IPS-18a (cell line): ENCODE results near the gene NRK.
"Not testable (repeated sequence)": the region's sequence is repeated elsewhere in the genome, so short reads cannot be mapped to it uniquely, and the experiment has no call there.

Experiments
- H3K27ac ChIP-seq: one replicate; pipeline ENCODE4 v1.5.1; 2013; ENCODE audit warnings: low read length
- H3K27me3 ChIP-seq: one replicate; pipeline ENCODE4 v1.6.1; 2013; ENCODE audit warnings: mild to moderate bottlenecking, low read length; ENCODE audit not compliant: control insufficient read depth, insufficient read depth
- H3K36me3 ChIP-seq: one replicate; pipeline ENCODE4 v1.6.1; 2013; ENCODE audit warnings: low read depth, low read length; ENCODE audit not compliant: control insufficient read depth
- H3K4me1 ChIP-seq: one replicate; pipeline ENCODE4 v1.6.1; 2013; ENCODE audit warnings: low read depth, low read length; ENCODE audit not compliant: control insufficient read depth
- H3K4me3 ChIP-seq: one replicate; pipeline ENCODE4 v1.5.1; 2013; ENCODE audit warnings: low read length
- H3K9ac ChIP-seq: one replicate; pipeline ENCODE4 v1.6.1; 2013; ENCODE audit warnings: mild to moderate bottlenecking, low read length, moderate library complexity
- H3K9me3 ChIP-seq: one replicate; pipeline ENCODE4 v1.6.1; 2013; ENCODE audit warnings: low read depth, low read length; ENCODE audit not compliant: control insufficient read depth

Gene NRK

DNA sequence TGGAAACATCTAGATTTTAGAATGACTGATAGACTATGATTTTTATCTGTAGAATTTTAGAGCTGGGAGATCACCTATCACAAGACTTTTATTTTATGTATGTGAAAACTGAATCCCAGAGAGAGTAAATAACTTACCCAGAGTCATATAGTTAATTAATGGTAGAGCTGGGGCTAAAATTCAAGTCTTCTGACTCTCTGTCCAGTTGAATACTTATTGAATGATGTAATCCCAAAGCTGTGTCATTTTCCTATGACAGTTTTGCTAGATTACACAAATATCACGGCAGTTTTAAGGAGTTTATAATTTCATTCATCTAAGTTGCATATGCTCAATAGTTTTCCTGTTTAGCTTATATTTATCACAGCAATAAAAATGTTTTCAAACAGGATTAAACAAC lies 6.7 kb downstream of the NRK start:
- Histone ChIP-seq H3K4me1 (no peaks in the 10 kb centered on the region), H3K9ac (no peak overlapping the region), H3K27ac (no peak overlapping the region)

DNA sequence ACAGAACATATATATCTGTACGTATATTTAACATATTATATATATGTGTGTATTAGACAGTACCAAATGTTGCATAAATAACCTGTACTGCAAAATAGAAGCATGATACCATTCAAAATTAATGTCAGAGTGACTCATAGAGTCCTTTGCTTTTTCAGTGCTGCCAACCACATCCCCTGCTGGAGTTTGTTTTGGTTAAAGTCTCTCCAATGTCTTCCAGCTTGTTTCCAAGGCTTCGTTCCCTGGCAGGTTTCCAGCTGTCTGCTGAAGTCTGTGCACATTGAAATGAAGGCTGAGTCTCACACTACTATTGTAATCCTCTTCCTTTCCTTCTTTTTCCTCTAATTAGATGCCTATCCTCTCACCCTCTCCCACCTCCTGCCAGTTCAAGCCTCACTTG lies 14.9 kb downstream of the NRK start:
- Histone ChIP-seq H3K27me3 (no peaks in the 10 kb centered on the region), H3K9me3 (no peaks in the 10 kb centered on the region), H3K36me3 (no peaks in the 10 kb centered on the region), H3K4me1 (no peaks in the 10 kb centered on the region), H3K4me3 (no peak overlapping the region), H3K9ac (no peak overlapping the region), H3K27ac (no peak overlapping the region)

More for the DNA sequence above, 6.7 kb downstream of the NRK start:
- Histone ChIP-seq H3K36me3 (no peaks in the 10 kb centered on the region), H3K27me3 (peaks cover 10% of the 10 kb centered on the region), H3K4me3 (no peak overlapping the region), H3K9me3 (no peaks in the 10 kb centered on the region)

GRCh38 chrX:105845631-105846030 lies 23.3 kb downstream of the NRK start:
- Histone ChIP-seq H3K4me1 (no peaks in the 10 kb centered on the region), H3K27ac (no peak overlapping the region), H3K27me3 (no peaks in the 10 kb centered on the region), H3K9ac (no peak overlapping the region), H3K9me3 (no peaks in the 10 kb centered on the region), H3K4me3 (no peak overlapping the region), H3K36me3 (no peaks in the 10 kb centered on the region)

GRCh38 chrX:105850100-105850499 lies 27.8 kb downstream of the NRK start:
- H3K27me3 ChIP-seq, H3K27ac ChIP-seq, H3K36me3 ChIP-seq, H3K4me1 ChIP-seq, H3K4me3 ChIP-seq, H3K9ac ChIP-seq, H3K9me3 ChIP-seq: not testable (repeated sequence)

DNA sequence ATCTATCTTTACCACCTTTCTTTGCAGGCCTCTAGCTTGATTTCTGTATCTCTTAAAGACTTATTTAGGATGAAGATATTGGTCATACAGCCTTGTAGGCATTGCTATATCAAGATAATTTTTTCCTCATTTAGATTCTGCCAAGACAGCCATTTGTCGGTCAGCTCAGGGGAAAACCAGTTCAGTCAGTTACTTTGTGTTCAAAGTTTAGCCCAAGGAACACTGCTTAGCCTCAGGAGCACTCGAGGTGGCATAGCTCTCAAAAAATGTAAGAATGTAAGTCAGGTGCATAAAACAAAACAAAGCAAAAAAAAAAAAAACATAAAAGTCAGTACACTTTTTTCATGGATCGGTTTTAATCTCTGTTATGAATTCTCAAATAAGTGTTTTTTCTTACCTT lies 43.4 kb downstream of the NRK start:
- Histone ChIP-seq H3K9ac (no peak overlapping the region), H3K27me3 (no peaks in the 10 kb centered on the region), H3K4me3 (no peak overlapping the region)

GRCh38 chrX:105869701-105870100 lies 47.4 kb downstream of the NRK start:
- Histone ChIP-seq H3K27ac (no peak overlapping the region), H3K4me1 (no peaks in the 10 kb centered on the region), H3K9ac (no peak overlapping the region), H3K9me3 (no peaks in the 10 kb centered on the region), H3K27me3 (no peaks in the 10 kb centered on the region), H3K36me3 (no peaks in the 10 kb centered on the region), H3K4me3 (no peak overlapping the region)

More for the DNA sequence above, 43.4 kb downstream of the NRK start:
- Histone ChIP-seq H3K36me3 (no peaks in the 10 kb centered on the region), H3K4me1 (no peaks in the 10 kb centered on the region), H3K27ac (no peak overlapping the region), H3K9me3 (no peaks in the 10 kb centered on the region)

- Histone ChIP-seq H3K9ac (no peak overlapping the region), H3K4me3 (no peak overlapping the region), H3K9me3 (no peaks in the 10 kb centered on the region), H3K27ac (no peak overlapping the region), H3K36me3 (no peaks in the 10 kb centered on the region), H3K27me3 (no peaks in the 10 kb centered on the region), H3K4me1 (no peaks in the 10 kb centered on the region)
Measured at GRCh38 chrX:105870445-105870844, 48.1 kb downstream of the NRK start.

DNA sequence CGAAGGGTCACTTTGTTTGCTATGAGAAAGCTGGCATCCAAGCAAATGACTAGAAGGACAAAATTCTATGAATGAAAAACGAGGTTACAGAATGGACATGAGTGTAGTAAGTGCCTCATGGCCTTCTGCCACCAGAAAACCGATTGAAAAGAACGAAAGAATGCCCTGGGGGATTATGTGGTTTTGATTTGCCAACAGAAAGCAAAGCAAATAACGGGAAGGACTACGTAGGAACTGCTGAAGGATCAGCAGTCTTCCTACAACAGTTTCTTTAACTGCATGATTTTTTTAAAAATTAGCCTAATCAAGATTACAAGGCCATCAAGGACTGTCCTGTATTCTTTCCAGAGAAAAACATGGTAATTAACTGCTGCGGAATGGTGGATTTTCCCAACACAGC lies 50.6 kb downstream of the NRK start:
- H3K27ac ChIP-seq, result no peak overlapping the region
- no peak overlapping the region for H3K4me3 ChIP-seq
- H3K9me3 ChIP-seq, result no peaks in the 10 kb centered on the region
- H3K36me3 ChIP-seq, result no peaks in the 10 kb centered on the region
- no peaks in the 10 kb centered on the region for H3K4me1 ChIP-seq
- H3K9ac ChIP-seq, result no peak overlapping the region
- H3K27me3 ChIP-seq, result no peaks in the 10 kb centered on the region

DNA sequence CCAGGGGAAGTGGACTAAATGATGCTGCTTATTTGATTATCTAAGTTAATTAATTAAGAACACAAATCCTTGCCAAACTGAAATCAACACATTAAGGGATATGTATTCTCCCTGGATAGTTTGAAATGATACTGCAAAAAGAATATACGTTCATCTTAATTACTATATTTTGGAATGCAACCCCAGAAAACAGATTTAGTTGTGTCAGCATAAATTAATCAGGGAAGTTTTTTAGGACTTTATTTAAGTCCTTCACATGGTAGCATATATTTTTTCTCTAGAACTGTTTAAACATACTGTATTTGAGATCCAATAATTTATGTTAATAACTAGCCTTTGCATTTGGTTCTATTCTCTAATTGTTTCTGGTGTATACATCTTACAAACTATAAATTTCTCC lies 52.5 kb downstream of the NRK start:
- Histone ChIP-seq H3K4me3 (no peak overlapping the region), H3K27ac (no peak overlapping the region), H3K36me3 (no peaks in the 10 kb centered on the region), H3K4me1 (no peaks in the 10 kb centered on the region), H3K27me3 (no peaks in the 10 kb centered on the region), H3K9ac (no peak overlapping the region), H3K9me3 (no peaks in the 10 kb centered on the region)

GRCh38 chrX:105876658-105877057 lies 54.3 kb downstream of the NRK start:
- no peak overlapping the region for H3K27ac ChIP-seq
- H3K4me1 ChIP-seq, result no peaks in the 10 kb centered on the region
- no peak overlapping the region for H3K9ac ChIP-seq
- H3K4me3 ChIP-seq, result no peak overlapping the region
- H3K27me3 ChIP-seq, result no peaks in the 10 kb centered on the region
- no peaks in the 10 kb centered on the region for H3K9me3 ChIP-seq
- H3K36me3 ChIP-seq, result no peaks in the 10 kb centered on the region

GRCh38 chrX:105880491-105880890 lies 58.2 kb downstream of the NRK start:
- Histone ChIP-seq H3K27ac (no peak overlapping the region), H3K36me3 (no peaks in the 10 kb centered on the region), H3K27me3 (no peaks in the 10 kb centered on the region), H3K4me1 (no peaks in the 10 kb centered on the region), H3K9ac (no peak overlapping the region), H3K4me3 (no peak overlapping the region), H3K9me3 (no peaks in the 10 kb centered on the region)

GRCh38 chrX:105882581-105883275 lies 60.4 kb downstream of the NRK start:
- Histone ChIP-seq H3K4me3 (no peak overlapping the region), H3K27ac (no peak overlapping the region), H3K36me3 (no peaks in the 10 kb centered on the region)

More at GRCh38 chrX:105882581-105883275, 60.4 kb downstream of the NRK start:
- H3K27me3 ChIP-seq, result no peaks in the 10 kb centered on the region
- H3K9me3 ChIP-seq, result no peaks in the 10 kb centered on the region
- H3K4me1 ChIP-seq, result no peaks in the 10 kb centered on the region
- no peak overlapping the region for H3K9ac ChIP-seq
